GM13976 (cell line): ENCODE results near the gene P4HA3.

Experiments
- DNase-seq: peaks from one replicate; pipeline ENCODE4 v3.0.0; 2012; ENCODE audit warnings: low spot score
- in situ Hi-C: fragments of 300-500 bp; cut with MboI; formaldehyde crosslinking; loops from one replicate; pipeline ENCODE4 v1.12.0; 2022; ENCODE audit warnings: low sequenced_read_pairs, mixed read lengths, inconsistent platforms; ENCODE audit not compliant: unreplicated experiment
- TF ChIP-seq, protein P1 (sequence below): IDR thresholded peaks from 2 replicates; pipeline ENCODE4 v1.5.1; 2012; ENCODE audit warnings: borderline replicate concordance, mild to moderate bottlenecking; ENCODE audit not compliant: insufficient read depth; ENCODE audit errors: extremely low read depth, missing control alignments, control extremely low read depth

The P4HA3 gene

GRCh38 chr11:74249496-74249895 is 61.9 kb downstream of the P4HA3 start:
- in situ Hi-C loops: loop anchor here (25.0 kb wide), 1 partner anchor 287 kb away; the partner anchor contains the start of gene DNAJB13
- no peak for DNase-seq

GRCh38 chr11:74248469-74248868 is 63.0 kb downstream of the P4HA3 start:
- TF ChIP-seq, protein P1, sequence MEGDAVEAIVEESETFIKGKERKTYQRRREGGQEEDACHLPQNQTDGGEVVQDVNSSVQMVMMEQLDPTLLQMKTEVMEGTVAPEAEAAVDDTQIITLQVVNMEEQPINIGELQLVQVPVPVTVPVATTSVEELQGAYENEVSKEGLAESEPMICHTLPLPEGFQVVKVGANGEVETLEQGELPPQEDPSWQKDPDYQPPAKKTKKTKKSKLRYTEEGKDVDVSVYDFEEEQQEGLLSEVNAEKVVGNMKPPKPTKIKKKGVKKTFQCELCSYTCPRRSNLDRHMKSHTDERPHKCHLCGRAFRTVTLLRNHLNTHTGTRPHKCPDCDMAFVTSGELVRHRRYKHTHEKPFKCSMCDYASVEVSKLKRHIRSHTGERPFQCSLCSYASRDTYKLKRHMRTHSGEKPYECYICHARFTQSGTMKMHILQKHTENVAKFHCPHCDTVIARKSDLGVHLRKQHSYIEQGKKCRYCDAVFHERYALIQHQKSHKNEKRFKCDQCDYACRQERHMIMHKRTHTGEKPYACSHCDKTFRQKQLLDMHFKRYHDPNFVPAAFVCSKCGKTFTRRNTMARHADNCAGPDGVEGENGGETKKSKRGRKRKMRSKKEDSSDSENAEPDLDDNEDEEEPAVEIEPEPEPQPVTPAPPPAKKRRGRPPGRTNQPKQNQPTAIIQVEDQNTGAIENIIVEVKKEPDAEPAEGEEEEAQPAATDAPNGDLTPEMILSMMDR: no peak
- DNase-seq: no peak
- in situ Hi-C loops: loop anchor here (25.0 kb wide), 1 partner anchor 286 kb away; the partner anchor contains the start of gene DNAJB13

More at GRCh38 chr11:74249496-74249895, 61.9 kb downstream of the P4HA3 start:
- TF ChIP-seq, protein P1: no peak

DNA sequence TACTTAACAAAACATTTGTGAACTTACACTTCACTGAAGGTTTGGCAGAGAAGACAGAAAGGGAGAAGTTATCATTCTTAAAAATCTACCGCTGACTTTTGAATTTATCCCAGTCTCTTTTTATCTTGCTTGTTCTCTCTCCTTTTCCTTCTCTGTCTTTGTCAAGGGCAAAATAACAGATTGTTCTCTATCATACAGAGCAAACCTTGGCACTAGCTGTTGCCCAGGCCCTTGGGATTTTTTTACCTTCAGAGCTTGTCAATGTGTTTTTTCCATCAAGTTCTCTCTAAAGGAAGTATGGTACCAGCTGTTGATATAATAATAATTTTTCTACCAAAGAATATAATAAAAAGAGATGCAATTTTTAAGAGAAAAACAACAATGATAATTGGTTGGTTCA is 73.2 kb downstream of the P4HA3 start:
- in situ Hi-C loops: loop anchor here (25.0 kb wide), 1 partner anchor 276 kb away; the partner anchor contains the start of gene DNAJB13
- DNase-seq: no peak
- TF ChIP-seq, protein P1: no peak

DNA sequence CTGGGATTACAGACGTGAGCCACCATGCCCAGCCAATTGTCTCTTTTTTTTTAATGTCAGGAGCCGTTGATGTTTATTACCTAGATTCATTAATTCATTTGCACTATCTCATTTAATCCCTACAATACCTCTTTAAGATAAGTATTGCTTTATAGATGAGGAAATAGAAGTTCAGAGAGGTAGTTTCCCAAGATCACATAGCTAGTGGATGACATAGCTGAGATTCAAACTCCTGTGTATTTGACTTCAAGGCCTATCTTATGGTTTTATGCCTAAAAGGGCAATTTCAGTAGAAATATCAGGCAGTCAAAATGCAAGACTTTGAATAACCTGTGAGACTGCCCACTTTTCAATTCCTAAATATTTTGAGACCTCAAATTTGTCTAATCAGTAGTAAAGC is 73.9 kb downstream of the P4HA3 start:
- DNase-seq: no peak
- in situ Hi-C loops: loop anchor here (25.0 kb wide), 1 partner anchor 275 kb away; the partner anchor contains the start of gene DNAJB13
- TF ChIP-seq, protein P1: no peak

DNA sequence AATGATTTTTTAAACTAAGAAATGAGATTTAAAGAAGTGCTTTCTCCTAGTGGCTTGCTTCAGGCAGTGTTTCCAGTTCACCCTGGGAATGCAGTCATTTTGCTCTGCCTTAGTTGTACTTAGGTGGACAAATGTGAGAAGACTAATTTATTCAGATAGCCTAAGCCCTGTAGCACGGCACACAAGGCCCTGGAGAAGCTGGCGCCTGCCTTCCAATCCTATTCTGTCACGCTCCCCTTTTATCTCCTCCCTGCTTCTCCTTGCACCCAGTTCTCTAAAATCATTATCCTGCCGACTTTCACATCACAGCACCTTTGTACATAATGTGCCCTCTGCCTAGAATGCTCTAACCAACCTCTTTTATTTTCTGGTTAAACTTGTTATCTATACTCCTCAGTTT is 76.3 kb downstream of the P4HA3 start:
- no peak for DNase-seq
- TF ChIP-seq, protein P1: no peak
- in situ Hi-C loops: loop anchor here (25.0 kb wide), 1 partner anchor 273 kb away; the partner anchor contains the start of gene DNAJB13

DNA sequence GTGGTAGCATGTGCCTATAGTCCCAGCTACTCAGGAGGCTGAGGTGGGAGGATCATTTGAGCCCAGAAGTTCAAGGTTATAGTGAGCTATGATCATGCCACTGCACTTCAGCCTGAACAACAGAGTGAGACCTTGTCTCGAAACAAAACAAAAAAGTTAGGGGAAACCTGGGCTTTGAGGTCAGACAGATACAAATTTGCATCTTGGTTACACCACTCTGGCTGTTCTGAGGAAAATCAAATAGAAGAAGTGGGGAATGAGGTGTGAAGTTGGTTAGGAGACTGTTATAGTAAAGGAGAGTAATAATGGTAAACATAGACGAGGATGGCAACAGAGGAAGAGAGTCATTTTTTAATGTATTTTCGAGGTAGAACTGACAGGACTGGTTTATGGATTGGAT is 77.8 kb downstream of the P4HA3 start:
- no peak for DNase-seq
- in situ Hi-C loops: loop anchor here (25.0 kb wide), 1 partner anchor 271 kb away; the partner anchor contains the start of gene DNAJB13
- TF ChIP-seq, protein P1: no peak
